ENCODE measurements around the gene SERPINB10.

SERPINB10 gene, protein sequence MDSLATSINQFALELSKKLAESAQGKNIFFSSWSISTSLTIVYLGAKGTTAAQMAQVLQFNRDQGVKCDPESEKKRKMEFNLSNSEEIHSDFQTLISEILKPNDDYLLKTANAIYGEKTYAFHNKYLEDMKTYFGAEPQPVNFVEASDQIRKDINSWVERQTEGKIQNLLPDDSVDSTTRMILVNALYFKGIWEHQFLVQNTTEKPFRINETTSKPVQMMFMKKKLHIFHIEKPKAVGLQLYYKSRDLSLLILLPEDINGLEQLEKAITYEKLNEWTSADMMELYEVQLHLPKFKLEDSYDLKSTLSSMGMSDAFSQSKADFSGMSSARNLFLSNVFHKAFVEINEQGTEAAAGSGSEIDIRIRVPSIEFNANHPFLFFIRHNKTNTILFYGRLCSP

DNA sequence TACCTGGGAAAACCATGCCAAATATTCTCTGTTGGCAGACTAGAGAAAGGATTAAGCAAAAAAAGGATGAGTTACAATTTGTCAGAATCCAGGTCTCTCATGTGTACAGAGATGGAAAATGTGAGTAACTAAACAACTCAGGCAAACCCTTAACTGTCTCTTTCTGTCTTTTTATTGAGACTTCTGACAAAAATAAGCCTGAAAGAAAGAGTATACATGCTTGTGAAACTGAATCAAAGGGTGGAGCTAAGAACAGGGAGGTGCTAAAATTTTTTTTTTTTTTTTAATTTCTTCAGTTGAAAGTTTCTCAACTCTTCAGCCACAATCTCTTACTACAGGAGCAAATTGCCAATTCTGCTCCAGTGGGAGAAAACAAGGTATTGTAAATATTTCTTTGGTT is at the start of gene SERPINB10:
Gene SERPINB10, plus strand, starts transcription at position 295 of the 400 bp plus-strand sequence. CDS start 7,553 bp downstream, outside the sequence.
- DNase-seq: no peak

DNA sequence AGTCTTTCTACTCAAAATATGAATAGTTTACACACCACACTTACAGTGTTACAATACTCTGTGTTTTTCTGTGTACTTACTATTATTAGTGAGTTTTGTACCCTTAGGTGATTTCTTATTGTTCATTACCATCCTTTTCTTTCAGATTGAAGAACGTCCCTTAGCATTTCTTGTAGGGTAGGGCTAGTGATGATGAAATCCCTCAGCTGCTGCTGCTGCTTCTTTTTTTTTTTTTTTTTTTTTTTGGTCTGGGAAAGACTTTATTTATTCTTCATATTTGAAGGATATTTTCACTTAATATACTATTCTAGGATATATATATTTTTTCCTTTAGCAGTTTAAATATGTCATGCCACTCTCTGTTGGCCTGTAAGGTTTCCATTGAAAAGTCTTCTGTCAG is 49.3 kb upstream of the SERPINB10 start:
- DNase-seq: no peak

DNA sequence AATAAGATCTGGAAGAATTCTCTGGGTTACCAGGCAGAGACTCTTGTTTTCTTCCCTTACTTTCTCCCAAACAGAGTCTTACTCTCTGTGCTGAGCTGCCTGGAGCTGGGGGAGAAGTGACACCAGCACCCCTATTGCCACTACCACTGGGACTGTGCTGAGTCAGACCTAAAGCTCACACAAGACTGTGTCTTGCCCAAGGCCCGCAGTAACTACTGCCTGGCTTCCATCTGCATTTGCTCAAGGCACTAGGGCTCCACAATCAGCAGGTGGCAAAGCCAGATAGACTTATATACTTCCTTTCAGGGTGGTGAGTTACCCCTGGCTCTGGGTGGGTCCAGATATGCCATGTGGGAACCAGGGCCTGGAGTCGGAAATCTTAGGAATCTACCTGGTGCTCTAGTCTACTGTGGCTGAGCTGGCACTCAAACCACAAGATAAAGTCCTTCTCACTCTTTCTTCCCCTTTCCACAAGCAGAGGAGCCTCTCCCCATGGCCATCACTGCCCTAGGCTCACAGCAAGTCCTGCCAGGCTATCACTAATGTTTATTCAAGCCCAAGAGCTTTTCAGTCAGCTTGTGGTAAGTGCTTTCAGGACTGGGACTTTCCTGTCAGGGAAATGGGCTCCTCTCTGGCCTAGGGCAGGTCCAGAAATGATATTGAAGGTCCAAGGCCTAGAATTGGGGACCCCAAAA is 47.8 kb upstream of the SERPINB10 start:
- no peak for DNase-seq

DNA sequence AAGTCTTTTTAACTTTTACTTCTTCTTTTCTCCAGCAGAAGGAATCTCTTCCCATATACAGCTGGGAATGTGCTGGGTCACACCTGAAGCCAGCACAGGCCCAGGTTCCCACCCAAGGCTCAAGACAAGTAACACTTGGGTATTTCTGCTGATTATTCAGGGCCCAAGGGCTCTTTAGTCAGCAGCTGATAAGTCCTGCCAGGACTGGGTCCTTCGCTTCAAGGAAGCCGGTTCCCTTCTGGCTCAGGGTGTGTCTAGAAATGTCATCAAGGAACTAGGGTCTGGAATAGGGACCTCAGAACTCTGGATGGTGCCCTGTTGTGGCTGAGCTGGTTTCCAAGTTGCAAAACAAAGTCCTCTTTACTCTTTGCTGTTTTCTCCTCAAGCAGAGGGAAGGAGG is 47.2 kb upstream of the SERPINB10 start:
- DNase-seq: no peak

DNA sequence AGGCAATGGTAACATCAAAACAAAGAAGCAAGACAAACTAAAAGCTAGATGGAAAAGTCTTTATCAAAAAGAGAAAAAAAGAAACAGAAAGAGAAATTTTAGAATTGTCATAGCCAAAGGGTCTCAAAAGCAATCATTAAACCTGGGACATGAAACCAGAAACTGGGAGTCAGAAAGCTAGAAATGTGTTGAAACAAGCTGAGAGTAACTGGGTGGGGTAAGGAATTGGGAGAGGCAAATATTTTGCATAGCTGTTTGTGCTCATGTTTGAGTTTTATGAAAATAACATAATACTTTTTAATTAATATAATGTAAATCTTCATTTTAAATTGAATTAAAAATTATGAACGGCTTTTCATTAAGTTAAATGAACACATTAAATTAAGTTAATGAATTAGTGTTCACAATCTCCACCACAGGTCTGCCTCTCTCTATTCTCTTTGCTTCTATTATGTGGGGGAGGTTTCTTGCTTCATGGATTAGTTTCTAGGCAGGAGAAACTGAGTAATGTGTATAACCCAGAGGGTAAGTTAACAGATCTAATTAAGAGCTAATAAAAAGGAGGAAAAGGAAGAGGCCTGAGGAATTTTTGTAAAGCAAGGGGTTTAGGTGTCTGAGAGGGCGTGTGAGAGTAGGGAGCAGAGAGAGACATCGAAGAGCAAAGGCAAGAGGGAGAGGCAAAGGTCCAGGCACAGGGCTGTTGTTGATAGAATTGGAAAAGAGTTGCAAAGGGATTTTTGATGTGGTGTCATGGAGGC is 40.2 kb upstream of the SERPINB10 start:
- no peak for DNase-seq

DNA sequence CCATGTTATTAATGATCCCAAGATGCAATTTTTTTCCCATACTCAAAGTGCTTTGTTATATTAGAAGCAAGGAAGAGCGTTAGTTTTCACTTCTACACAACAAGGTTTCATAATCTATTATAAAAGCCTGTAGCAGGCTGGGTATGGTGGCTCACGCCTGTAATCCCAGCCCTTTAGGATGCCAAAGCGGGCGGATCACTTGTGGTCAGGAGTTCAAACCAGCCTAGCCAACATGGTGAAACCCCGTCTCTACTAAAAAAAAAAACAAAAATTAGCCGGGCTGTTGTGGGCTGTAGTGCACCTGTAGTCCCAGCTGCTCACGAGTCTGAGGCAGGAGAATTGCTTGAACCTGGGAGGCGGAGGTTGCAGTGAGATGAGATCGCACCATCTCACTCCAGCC is 39.2 kb upstream of the SERPINB10 start:
- no peak for DNase-seq

DNA sequence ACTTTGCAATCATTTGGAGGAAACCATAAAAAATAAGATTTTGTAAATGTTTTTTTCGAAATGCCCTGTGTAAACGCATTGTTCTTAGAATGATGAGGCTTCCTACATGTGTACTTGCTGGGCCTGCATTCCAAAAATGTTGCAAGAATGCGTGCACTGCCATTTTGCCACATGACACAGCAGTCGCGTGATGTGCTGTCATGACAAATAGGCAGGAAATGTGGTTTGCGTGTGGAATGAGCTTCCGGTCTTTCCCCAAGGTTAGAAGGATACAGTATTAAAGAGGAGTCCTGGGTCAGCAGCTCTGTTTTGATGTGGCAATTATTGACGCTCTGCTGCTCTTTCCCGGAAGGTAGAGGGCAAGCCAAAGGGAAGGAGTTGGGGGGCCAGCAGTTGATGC is 38.4 kb upstream of the SERPINB10 start:
- DNase-seq: no peak

DNA sequence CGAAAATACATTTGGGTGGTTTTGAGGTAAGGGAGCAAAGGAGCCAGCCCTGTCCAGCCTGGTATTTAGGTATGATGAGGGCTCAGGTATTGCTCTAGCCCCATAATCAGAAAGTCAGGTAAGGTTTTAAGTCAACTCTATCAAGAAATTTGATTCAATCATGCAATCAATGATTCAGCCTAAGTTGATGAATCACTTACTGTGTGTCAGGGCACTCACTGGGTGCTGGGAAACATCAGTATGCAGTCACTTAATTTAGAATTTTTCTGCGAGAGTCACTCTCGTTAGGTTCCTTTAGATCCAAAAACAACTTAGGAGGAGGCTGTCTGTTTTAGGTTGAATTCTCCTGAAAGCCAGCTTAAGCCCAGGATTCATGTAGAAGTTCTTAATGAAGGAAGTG is 37.9 kb upstream of the SERPINB10 start:
- DNase-seq: no peak

DNA sequence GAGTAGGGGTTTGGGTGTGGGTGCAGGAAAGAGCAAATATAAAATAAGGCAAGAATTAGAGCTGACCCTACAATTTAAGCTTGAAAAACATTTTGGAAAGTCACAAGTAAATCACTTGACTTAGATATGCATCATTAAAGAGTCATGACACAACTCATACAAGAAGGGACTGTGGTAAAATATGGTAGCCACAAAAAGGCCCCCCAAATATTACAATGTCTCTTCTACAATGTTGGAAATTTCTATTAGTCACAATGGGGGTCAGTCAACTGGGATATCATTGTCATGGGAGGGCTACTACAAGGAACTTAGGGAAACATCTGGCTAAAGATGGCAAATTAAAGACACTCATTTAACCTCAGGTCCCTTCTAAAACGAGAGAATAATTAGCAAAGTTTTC is 35.9 kb upstream of the SERPINB10 start:
- no peak for DNase-seq

DNA sequence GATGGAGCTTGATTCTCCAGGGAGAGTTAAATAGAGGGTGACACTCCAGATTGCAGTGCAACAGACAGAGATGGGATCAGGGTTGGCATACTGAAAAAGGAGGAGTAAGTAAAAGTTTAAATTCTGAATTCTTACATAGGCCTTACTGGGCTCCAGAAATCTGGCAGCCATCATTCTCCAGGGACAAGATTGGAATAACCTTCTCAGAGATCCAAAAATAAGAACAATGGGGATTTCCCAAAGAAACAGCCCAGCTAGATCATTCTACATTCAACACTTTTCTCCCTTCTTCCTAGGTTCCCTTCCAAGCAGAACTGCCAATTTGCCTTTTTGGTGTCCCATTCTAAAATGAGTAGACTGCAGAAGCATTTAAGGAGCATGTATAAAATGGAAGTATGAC is 35.2 kb upstream of the SERPINB10 start:
- no peak for DNase-seq

DNA sequence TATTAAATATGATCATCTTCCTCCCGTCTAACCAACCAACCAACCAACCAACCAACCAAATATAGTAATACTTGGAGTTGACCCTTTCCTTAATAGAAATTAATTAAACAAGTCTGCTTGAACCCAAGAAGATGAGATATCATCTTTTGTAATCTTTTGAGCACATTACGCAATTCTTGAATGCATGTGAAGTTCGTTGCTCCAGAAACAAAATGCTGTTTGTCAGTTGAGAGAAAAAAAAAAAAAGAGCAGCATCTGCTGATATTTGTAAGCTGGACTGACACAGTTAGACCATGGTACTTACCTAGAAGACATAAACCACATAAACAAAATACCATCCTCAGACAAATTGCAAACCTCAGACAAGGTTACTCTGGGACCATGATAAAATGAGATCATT is 29.4 kb upstream of the SERPINB10 start:
- no peak for DNase-seq

DNA sequence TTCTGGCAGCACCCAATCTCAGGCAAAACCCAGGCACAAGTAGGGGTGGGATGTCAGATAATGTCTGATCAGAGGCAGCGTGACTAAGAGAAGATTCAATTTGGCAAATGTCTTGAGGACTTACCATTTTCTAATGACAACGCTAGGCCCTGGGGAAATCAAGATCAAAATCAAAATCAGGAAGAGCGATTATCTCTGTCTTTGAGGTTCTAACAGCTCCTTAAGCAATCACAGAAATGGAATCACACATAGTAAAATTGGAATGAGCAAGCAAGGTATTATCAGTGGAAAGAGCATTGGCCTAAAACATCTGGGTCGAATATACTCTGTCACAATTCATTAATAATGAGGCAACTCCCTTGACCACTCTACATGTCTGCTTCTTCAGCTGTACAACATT is 28.8 kb upstream of the SERPINB10 start:
- DNase-seq: no peak

DNA sequence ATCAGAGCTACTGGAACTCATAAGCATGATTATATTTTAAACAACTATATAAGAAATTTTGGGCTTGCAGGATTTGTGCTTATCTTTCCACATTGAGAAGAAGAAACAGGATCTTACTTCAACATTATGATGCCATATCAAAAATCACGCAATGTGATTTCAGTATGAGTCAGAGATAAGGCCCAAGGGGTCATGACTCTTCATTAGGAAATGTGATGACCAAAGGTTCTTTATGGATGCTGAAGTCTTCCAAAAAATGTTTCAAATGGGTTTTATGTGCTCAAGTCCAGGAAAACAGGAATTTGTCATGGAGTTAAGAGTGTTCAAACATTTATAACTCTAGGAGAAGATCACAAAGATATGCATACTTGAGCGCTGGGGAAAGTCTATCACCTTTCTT is 28.0 kb upstream of the SERPINB10 start:
- DNase-seq: no peak

DNA sequence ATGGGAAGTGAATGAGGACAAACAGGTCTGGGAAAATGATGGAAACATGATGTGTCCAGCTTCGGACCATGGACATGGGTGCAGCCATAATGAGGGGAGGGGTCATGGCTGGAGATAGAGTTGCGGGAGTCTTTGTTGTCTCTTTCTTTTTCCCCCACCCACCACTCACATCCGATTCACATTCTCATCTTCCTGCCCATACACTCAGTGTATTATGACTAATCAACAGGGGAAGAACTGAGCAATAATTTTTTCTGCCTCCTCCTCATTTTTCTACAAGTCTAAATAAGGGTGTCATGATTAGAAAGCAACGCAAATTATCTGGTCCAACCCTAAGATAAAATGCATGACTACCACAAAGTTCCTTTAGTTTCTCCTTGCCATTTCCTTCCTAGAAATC is 25.9 kb upstream of the SERPINB10 start:
- no peak for DNase-seq

DNA sequence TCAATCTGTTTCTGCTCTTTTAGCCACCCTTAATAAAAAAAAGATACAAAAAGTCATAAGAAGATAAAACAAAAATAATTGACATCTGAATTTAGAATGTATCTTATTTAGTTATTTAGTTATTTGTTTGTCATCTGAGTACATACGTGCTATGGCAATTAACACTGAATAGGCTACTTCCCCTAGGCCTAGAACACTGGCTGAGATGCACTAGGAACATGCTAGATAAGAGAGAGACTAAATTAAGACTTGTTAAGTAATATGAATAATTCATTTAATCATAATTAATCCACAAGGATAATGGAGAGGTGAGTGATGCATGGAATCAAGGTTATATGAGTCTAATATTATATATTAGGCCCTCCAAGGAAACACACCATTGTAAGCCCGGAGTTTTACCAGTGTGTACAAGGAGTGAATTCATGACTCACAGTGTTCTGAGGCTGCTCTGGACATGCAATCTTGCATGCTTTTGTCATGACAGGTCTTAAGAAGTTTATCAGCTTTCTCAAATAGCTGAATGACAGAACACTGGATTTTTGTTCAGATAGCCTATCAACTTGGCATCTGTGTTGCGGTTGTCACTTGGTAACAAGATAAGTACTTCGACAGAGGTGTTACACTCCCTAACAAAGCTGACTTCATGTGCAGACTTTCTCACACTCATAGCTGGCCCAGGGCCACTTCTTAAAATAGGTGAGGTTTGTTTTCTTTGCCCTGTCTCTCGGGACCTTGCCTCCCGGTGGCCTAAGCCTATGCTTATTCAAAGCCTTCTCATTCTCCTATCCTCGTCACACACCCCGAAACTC is 25.2 kb upstream of the SERPINB10 start:
- no peak for DNase-seq

DNA sequence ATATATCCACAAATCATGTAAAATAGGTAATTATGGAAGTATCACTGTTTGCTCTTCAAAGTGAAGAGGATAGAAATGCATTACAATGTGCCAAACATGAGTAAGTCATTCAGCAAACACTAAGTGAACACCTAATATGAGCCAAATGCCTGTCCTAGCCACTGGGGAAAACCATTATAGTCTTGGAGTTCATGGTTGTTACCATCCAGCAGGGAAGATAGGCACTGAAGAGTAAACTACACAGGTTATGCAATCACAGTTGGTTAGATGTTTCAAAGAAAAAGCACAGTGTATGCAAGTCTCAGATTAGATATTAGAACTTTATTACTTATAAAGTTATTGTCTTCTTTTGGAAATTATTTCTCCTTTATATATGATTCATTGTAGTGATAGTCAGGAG is 24.1 kb upstream of the SERPINB10 start:
- no peak for DNase-seq

DNA sequence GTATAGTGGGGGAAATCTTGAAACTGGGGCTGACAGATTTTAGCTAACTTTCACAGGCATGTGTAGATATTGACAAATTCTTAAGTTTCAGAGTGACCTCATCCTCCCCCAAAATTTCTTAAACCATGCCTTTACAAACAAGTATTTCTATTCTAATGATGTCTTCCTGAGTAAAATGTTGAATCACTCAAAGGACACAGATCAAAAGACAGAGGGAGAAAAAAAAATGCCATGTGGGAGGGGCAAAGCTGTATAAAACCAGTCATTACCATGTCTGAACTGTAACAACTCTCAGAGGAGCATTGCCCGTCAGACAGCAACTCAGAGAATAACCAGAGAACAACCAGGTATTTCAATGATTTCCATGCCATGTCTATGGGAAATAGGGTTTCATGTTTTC is 20.3 kb upstream of the SERPINB10 start, which contains the start of gene SERPINB2:
Gene SERPINB2, plus strand, starts transcription at position 282 of the 400 bp plus-strand sequence. CDS start 3,740 bp downstream, outside the sequence.
- no peak for DNase-seq

DNA sequence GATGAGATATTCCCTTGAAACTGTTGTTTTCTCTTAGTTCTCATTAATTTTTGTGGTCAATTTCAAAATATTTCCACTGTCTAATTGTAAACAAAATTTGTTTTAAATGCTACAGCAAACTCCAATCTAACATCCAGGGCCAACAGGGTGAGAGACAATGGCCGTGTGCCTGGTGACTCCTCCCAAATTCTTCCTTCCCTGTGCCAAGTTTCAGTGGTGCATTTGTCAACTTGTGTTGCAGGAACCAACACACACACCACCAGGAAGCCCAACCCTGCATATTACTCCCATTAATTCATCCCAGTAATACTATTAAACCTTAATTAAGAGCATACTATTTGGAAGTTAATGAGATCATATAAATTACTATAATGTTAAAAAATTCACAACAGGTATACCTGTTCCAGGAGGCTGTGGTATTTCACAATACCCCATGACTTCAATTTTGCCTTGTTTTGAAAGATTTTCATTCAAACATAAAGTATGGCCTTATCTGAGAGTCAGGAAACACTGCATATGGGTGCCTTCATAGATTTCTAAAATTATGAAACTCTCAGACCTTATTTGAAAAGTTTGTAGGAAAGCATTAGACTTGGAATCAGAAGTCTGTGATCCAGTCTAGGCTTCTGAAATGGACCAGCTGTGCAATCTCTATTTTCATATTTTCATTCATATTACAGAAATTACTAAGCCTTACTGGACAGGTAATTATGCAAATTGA is 19.1 kb upstream of the SERPINB10 start:
- no peak for DNase-seq

DNA sequence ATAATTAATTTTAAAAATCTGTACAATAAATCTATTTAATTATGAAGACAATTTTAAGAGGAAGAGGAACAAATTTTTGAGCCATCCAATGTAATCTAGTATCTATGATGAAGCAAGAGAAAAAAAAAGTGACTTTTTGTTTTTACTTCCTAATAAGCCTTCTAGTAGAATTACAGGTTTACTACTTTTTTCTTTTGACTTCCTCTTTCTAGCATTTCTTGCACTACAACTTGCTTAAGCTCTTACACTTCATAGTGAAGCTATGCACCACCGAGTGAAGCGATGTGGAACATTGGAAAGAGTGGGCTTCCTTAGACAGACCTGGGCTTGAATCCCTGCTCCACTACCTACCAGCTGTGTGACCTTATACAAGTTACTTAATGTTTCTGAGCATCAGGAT is 18.1 kb upstream of the SERPINB10 start:
- DNase-seq: no peak

DNA sequence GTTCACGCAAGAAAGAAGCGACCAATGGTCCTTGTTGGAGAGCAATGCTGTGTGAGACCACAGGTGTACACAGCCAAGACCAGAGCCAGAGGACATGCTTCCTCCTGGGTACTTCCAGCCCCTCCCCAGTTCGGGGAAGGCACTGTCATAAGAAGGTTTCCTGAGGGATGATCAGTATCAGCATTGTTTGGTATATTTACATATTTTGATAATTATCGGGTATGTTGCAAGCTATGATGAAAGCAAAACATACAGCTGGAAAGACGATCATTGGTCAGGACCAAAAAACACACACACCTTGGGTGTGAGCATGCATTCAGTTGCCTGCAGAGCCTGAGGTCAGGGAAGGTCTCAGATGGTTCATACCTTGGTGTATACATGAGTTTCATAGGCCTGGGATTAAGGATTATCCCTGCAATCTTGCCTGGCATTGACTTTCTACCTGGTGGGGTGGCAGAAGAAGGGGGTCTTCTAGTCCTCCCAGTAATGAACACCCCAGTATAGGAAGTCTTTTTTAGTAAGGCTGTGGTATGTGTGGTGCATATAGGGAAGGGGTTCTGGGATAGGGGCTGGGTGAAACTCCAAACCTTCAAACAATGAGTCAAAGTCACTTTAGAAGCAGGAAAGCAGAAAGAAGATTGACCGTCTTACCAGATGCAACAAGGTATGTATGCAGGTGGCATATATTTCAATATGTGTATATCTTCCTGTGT is 17.4 kb upstream of the SERPINB10 start:
- no peak for DNase-seq

DNA sequence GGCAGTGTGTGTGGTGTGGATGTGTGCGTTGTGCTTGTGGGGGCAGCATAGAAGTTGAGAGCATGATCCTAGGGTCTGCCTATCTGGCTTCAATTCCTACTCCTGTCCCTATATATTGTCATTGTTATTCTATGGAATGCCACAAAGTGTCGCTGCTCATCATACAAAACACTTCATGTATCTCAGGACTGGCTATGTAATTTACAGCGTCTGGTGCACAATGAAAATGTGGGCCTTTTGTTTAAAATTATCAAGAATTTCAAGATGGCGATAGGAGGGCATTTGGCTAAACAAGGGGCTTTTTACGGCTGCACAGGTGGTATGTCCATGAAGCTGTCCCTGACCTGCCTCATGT is 16.8 kb upstream of the SERPINB10 start:
- DNase-seq: no peak

DNA sequence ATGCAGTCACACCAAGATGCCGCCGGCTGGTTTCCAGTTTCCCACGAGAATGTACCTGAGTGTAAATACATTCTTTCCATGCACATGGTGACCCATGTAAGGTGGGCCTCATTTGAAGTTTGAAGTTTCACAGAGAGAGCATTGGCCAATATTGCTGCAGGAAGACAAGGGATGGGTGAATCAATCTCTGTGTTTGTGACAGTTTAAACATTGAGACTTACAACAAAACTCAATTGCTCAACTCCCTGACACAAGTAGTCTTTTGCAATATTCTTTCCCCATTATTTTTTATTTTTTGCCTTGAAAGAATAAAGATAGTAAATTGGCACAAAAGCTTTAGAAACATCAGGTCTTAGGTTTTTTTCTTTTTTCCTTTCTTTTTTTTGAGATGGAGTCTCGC is 15.2 kb upstream of the SERPINB10 start:
- DNase-seq: no peak
